Stimulated activated CD4-positive, alpha-beta T cell treated with anti-CD3 and anti-CD28 coated beads, Interleukin-1b, Interleukin-23, amount 100 ng/mL, for 24 hours (primary cell): ENCODE data around the gene CETN3.

Experiments used
- DNase-seq, 4 experiments: peaks; one replicate each; pipeline ENCODE4 v3.0.0-alpha.2; 2020; ENCODE audit warnings: low read depth in 4 of 4, low spot score in 1 of 4

CETN3 gene

GRCh38 chr5:90409318-90410177, at the start of gene CETN3:
TSS of gene CETN3 (minus strand) at chr5:90409756. CDS start at chr5:90409661, 95 bp downstream.
- DNase-seq, result peak; percentile 62 to 82 (median 74)

- no peak for DNase-seq
Observed at GRCh38 chr5:90446961-90447360, 37.4 kb upstream of the CETN3 start.

DNA sequence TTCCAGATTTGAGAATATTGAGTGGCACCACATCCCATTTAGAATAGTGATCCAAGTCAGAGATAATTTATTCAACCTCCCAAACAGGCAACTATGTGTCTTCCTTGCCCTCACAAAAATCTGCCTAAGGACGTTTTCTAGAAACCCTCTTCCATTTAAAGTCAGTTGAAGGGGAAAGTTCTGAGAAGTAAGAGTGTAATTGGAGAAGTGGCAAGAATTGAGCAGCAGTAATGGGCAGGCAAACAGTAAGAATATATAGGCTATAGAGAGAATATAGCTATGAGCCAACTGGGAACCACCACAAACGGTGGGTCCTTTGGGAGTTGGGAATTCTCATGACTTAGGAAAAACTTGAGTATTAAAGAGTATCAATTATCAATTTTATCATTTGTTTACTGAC, 31.1 kb upstream of the CETN3 start:
- no peak for DNase-seq

- no peak for DNase-seq
Observed at GRCh38 chr5:90438100-90438499, 28.5 kb upstream of the CETN3 start.

DNA sequence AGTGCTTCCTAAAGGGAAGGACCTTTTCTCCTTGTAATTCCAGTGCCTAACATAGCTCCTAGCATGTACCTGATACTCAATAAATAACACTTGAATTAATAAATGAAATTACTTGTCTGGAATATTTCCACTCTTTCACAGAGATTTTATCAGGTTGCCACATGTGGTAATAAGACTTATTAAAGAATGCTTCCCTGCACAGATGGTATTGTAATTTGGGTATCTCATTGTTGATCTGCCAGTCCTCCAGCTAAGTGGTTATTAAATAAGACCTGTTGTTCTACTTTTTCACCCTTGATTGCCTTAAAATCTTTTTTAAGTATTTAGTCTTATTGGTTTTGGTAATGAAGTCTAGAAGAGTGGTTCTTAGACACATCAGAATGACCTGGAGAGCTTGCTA, 28.1 kb upstream of the CETN3 start:
- no peak for DNase-seq

DNA sequence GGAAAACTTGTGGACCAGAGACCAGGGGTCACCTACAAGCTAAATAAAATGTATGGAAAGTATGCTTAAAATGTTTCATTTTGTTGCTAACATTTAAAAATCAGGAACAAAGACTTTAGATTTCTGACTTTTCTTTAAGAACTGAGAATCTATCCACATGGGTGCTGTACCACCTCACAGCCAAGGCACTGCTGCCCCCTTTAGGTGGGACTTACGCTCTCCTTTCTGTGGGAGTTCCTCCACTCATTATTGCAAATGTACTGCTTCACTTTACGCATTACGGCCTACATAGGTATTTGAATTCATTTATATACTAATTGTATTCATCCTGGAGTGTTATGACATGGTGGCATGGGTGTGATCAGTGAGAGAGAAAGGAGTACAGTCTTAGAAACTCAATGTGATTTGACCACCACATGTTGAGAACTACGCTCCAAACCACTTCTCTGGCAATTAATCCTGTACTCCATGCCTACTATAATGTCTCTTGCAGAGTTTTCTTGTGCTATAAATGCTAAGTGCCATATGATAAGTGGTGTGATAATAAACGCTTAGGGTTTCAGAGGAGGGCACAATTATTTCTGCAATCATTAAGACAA, 24.7 kb upstream of the CETN3 start:
- DNase-seq, result peak in 2 of 4 experiments; percentile 8 to 14

DNA sequence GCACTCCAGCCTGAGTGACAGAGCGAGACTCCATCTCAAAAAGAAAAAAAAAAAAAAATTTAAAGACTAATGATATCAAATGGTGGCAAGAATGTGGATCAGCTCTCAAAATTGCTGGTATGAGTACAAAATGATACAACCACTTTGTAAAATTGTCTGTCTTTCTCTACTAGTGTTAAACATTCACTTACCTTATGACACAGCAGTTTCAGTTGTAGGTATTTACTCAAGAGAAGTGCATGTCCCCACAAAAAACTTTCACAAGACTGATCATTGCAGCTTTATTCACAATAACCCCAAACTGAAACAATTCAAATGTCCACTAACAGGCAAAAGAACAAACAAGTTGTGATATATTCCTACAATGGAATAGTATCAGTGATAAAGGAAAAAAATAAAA, 14.7 kb upstream of the CETN3 start:
- DNase-seq, result no peak

DNA sequence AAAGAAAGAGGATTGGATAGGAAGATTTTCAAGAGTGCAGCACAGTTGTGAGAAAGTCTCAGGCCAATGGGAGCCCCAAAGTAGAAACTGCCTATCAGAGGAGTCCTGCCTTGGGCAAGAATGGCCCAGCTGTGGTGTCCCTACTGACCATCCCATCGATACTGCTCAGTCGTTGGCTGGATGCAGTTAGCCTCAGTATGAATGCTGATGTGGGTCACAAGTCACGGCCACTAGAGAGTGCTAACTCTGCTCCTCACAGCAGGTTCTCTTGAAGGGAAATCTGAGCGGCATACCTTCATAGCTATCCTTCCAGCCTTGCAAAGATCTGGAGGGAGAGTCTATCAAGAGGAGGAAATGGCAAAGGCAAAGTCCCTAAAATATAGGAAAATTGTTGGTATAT, 11.6 kb upstream of the CETN3 start:
- no peak for DNase-seq

- DNase-seq, result no peak
Observed at GRCh38 chr5:90418214-90418613, 8.7 kb upstream of the CETN3 start.

DNA sequence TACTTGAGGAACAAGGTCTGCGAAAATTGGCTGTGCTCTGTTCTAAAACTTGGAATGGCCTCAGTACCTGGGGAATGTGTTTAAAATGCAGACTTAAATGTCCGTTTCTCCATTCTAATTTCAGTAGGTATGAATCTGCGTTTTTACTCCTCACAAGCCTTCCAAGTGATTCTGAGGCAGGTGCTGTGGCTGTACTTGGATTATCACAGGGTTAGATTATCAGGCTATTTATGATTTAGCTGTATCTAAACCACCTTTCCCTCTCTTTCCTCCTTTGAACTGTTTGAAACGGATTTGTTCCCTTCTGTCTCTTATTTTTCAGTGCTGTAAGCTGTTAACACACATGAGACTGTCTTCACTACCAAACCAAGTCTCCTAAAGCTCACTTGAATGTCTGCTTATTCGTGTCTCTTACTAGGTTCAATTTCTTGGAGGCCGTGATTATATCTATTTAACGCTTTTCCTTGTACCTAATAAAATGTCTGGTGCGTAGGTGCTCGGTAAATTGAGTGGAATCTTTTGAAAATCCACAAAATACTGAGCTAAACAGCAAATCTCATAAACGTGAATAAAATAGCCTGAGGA, 714 bp upstream of the CETN3 start:
- no peak for DNase-seq

- DNase-seq, result no peak
Observed at GRCh38 chr5:90408571-90409317, 812 bp downstream of the CETN3 start.

DNA sequence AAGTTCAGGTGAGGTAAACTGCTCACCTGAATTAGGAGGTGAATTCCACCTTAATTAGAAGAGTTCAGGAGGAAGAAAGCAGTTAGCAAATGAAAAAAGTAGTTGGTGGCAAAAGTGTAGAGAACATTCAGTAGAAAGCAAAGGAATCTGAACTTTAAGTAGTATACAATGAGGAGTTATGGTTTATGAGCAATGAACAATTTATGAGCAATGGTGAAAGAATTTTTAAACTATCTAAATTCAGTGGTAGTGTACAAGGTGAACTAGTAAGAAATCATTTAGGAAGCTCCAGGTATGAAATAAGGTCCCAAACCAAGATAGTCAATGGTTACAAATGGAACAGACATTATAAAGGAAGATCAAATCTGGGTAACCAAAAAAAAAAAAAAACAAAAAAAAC, 3.1 kb downstream of the CETN3 start:
- DNase-seq, result no peak

- DNase-seq, result no peak
Observed at GRCh38 chr5:90402521-90403255, 6.9 kb downstream of the CETN3 start.

DNA sequence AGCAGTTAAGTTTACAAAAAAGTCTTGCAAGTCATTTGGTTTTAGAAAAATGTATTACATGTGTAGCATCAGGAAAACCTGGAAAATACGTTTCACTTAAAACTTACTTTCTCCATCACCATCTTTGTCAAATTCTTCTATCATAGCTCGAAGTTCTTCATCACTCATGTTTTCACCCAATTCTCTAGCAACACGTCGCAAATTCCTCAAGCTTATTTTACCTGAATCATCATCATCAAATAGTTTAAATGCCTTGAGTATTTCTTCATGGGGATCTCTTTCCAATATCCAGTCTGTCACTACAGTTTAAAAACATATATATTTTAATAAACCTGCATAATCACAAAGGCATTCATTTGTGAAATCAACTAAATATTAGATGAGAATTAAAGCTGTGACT, 10.3 kb downstream of the CETN3 start:
- DNase-seq, result no peak

DNA sequence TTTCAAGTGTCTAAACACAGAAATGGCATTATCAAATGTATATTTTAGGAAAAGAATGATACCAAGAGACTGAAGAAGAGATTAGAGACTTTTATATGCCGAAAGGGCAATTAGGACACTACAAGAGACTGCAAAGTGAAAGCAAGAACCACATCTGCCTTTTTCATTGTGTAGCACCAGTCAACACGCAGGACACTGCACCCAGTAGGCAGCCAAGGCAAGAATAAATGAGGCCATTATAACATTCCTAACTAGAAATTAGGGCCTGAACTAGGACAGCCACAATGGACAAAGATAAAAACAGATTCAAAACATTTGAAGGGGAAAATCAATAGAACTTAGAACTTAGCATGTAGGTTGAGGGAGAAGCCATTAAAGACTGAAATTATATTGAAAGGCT, 10.8 kb downstream of the CETN3 start:
- DNase-seq, result no peak

DNA sequence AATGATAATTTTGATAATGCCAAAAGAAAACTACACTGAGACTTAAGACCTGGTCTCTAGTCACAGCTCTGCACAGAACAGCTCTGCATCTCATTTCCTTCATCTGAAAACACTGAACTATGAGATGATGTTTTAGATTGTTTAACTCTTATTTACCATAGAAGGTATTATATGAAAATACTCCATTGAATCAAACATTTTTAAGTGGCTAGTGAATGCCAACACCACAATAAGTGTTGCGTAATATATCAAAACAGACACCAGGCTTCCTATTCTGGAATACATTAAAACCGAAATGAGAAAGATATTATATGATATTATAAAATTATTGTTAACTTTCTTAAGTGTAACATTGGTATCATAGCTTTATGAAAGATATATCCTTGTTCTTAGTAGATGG, 14.6 kb downstream of the CETN3 start:
- no peak for DNase-seq

- DNase-seq, result no peak
Observed at GRCh38 chr5:90390928-90391327, 18.6 kb downstream of the CETN3 start.

- no peak for DNase-seq
Observed at GRCh38 chr5:90390326-90390725, 19.2 kb downstream of the CETN3 start.

DNA sequence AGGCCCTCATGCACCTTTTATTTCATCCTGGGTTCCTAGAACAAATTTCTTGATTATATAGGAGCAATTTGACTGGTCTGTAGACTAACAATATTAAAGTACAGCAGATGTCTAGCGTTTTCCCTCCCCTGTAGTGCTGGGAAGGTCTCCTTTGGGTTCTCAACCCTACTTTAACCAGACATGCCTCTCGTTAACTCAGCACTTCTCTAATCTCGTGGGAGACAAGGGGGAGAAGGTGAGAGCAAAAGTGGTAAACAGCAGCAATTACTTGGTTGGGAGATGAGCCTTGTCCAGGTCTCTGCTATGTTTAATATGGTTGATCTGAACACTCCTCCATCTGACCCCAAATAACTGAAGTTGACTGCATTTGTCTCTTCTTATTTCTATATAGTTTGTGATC, 22.0 kb downstream of the CETN3 start:
- no peak for DNase-seq

DNA sequence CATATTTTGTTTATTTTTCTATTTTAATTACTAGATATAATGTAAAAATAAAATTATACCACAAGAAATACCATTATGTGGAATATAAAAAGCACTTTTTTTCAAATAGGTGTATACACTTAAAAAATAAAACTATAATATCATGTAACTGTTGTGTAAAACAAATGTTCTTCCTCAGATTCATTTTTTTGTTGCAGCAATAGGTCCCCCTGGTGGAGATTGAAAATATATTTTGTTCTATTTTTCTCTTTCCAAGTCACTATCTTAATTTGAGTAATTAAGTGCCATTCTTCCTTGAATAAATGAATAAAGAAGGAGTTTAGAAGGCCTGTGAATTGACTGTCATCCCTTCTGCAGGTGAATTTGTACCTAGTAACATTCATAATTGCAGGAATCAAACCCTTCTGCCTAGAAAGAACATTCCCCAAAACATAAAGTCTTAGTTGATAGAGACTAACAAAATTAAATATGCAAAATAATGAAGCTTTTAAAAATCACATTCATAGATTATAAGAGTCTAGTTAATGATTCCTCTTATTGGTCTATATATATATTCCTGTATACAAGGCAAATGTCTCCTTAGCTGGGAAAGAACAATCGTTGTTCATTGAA, 23.4 kb downstream of the CETN3 start:
- no peak for DNase-seq

- DNase-seq, result no peak
Observed at GRCh38 chr5:90384389-90384788, 25.2 kb downstream of the CETN3 start.
